ENCODE data around the gene KRT25.
"Not testable (repeated sequence)": the region's sequence is repeated elsewhere in the genome, so short reads cannot be mapped to it uniquely, and the experiment has no call there.

Gene KRT25

DNA sequence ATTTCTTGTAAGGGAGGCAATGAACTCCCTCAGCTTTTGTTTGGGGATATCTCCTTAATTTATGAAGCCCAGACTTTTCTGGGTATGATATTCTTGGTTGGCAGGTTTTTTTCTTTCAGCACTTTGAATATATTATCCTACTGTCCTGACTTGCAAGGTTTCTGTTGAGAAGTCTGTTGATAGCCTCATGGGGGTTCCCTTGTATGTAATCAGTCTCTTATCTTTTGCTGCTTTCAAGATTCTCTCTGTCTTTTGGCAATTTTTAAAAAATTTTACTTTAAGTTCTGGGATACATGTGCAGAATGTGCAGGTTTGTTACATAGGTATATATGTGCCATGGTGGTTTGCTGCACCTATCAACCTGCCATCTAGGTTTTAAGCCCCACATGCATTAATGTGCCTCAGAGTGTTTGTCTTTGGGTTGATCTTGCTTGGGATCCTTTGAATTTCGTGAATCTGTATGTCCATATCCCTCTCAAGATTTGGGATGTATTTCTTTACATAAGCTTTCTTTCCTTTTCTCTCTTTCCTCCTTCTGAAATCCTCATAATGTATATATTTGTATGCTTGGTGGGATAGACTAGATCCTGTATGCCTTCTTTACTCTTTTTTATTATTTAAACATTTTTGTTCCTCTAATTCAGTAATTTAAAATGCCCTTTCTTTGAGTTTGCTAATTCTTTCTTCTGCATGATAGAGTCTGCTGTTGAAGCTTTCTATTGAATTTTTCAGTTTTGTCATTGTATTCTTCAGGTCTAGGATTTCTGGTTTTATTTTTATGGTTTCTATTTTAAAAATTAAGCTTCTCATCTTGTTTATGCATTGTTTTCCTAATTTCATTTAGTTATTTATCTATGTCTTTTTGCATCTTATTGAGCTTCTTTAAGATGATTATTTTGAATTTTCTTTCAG, 5.2 kb upstream of the KRT25 start:
- in situ Hi-C loops (cut with HindIII; ENCODE audit: low sequenced_read_pairs): no loop called here

DNA sequence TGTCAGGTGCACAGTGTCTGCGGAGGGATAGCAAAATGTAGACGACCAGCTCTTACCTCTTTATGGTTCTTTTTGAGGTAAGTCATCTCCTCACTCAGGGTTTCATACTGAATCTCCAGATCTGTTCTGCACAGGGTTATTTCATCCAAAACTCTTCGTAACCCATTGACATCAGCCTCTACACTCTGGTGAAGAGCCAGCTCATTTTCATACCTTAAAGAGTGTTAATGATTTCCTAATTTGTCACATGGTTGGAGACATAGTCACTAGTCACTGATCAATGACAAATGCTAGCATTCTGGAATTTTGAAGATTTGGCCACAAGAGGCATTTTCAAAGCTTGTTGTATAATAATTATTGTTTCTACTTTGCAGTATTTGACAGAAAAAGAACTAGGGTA, 1.3 kb downstream of the KRT25 start:
- in situ Hi-C loops (cut with HindIII; ENCODE audit: low sequenced_read_pairs): no loop called here

DNA sequence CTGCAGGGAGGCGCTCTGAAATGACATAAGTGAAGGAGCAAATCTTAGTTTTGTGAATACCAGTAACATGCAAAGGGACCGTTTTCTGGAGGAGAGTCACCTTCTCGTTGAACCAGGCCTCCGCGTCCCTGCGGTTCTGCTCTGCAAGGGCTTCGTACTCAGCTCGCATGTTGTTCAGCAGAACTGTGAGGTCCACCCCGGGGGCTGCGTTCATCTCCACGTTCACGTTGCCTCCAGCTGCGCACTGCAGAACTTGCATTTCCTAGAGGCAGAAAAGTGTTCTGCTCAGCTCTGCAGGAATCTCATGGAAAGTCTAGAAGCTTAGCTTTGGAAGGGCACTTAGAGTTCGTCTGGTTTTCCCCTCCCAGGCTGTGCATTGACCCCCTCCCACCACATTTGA, 4.1 kb downstream of the KRT25 start:
- in situ Hi-C loops (cut with HindIII; ENCODE audit: low sequenced_read_pairs): no loop called here

DNA sequence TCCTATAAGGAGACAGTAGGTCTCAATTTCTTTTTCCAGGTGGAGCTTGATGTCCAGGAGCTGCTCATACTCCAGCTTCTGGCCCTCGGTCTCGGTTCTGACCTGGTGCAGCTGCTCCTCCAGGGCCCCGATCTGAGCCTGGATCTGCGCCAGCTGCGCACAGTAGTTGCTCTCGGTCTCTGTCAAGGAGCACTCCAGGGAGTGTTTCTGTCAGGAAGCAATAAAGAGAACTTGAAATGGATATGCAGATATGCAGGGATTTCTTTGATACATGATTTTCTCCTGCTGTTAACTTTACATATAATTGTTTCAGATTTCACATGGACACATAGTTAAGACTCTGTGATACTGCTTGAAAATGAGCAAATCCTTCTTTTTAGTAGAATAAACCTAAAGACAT, 4.7 kb downstream of the KRT25 start:
- in situ Hi-C loops (cut with HindIII; ENCODE audit: low sequenced_read_pairs): no loop called here

DNA sequence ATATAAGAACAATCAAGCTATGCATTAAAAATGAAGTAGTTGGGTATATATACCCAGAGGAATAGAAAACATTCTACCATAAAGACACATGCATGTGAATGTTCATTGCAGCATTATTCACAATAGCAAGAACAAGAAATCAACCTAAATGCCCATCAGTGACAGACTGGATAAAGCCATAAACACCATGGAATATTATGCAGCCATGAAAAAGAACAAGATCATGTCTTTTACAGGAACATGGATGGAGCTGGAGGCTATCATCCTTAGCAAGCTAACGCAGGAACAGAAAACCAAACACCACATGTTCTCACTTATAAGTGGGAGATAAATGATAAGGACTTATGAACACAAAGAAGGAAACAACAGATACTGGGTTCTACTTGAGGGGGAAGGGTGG, 6.5 kb downstream of the KRT25 start:
- in situ Hi-C loops (cut with HindIII; ENCODE audit: low sequenced_read_pairs): not testable (repeated sequence)

DNA sequence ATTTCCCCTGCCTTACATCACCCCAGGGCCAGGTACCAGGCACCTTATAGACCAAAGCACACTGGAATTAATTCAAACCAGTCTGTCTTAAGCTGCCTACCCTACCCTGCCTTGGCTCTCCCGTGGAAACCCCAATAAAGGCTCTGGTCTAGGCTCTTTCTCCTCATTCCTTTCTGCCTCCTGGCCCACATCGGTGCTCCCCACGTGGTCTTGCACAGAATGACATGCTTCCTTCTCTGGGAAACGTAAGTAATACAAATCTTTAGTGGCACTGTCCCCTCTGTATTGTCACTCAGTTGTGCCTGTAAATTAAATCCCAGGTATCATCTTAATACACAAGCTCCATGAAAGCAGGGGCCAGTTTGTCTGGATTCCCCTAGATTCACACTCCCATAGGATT, 16.6 kb downstream of the KRT25 start:
- in situ Hi-C loops (cut with HindIII; ENCODE audit: low sequenced_read_pairs): no loop called here

DNA sequence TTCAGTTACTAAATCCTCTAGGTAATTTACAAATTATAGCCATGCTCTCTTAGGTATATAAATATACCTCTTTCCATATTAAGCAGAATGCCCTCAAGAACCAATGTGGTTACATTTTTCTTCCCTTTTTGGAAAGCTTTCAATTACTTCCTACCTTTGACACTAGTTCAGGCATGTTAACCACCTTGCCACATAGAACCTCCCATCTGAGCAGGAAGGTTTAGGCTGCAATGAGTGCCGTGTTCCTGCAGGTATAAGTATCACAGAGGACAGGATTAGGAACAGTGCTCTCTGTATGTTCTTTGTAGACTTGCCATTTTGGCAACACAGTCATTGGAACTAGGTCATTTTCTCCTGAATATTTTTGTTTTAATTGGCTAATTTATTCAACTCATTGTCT, 20.1 kb downstream of the KRT25 start:
- in situ Hi-C loops (cut with HindIII; ENCODE audit: low sequenced_read_pairs): no loop called here

DNA sequence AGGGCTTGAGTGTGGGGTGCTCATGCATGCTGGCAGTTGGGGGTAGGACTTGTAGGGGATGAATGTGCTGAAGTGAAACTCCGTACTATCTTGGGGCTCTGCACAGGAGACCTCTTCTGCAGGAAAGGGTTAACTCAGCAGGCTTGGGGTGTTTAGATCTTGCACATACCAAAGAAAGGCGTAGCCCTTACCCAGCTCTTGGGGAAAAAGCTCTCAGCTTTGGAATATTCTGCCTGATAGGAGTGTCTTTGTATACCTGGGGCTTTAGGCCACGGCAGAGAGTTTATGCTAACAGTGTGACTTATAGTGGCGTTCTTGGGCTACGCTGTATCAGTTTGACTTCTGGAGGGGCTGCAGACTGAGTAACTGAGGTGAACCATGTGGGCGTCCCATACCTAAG, 21.1 kb downstream of the KRT25 start:
- in situ Hi-C loops (cut with HindIII; ENCODE audit: low sequenced_read_pairs): no loop called here

DNA sequence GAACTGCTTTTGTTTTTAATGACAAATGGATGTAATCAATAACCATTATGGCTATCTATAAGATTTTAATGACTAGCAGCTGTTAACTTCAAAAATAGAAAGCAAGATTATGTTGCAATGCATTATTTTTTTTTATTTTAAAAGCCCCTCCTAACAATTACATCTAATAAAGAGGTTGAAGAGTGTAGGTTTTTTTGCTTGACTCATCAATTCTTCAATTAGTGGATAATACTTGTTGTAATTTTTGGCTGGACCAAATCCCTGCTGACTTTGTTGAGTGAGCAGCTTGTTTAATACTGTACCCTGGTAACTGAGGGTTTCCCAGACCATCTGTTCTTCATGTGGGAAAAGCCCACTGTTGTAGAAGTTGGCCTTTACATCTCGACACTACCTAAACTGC, 24.2 kb downstream of the KRT25 start:
- in situ Hi-C loops (cut with HindIII; ENCODE audit: low sequenced_read_pairs): no loop called here

DNA sequence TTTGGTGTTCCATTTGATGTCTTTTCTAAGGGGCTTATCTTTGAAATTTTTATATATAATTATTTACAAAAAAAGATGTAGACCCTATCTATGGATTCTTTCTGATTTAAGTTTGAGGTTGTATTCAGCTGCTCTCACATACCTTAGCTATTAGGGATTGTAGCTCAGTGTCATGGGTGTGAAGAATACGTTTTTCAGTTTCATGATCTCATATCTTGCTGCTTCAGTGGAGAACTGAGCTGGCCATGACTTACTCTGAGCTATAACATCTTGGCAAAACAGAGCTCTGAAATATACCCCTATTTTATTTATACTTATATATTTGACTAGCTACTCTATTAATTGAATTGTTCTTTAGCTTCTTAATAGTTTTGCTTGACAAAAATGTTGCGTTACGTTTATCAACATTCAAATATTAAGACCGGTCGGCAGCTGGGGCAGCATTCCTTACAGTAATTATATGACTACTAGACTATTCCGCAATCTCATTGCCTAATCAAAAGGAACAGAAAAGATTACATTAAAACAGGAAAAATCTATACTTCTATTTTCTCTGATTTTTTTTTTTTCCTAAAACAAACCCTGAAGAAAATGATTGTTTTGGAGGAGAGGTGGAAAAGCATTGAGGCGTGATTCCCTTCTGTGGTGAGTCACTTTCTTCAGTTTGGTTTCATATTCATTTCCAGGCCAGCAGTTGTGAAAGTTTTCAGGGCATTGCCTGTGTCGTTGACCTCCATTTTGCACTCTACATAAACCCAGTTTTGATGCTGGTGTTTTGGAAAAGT, 27.5 kb downstream of the KRT25 start:
- in situ Hi-C loops (cut with HindIII; ENCODE audit: low sequenced_read_pairs): no loop called here

DNA sequence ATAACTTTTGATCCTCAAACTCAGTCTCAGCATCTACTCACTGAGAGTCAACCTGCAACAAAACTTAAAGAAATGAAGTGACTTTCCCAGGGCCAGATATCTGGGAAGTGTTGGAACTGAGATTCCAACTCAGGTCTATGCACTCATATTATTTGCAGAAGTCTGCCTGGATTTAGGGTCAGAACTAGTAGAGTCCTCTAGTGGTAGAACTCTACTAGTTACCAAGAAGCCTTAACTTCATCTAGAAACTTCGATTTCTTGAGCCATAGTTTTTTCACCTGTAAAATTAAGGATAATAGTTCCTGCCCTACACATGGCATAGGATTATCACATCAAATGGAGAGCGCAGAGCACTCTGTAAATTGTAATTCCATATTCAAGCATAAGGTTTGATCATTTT, 28.2 kb downstream of the KRT25 start:
- in situ Hi-C loops (cut with HindIII; ENCODE audit: low sequenced_read_pairs): no loop called here

DNA sequence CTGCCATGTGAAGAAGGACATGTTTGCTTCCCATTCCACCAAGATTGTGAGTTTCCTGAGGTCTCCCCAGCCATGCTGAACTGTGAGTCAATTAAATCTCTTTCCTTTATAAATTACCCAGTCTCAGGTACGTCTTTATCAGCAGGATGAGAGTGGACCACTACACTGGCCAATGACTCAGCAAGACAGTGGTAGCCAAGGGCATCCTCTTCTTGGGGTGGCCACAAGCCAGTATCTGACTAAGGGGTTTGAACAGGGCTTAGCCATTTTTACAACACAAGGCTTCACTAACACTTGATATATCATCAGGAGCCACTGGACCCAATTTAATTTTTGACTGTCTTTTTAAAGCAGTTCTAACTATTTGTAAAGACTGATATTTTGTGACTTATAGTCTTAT, 30.5 kb downstream of the KRT25 start:
- in situ Hi-C loops (cut with HindIII; ENCODE audit: low sequenced_read_pairs): no loop called here

DNA sequence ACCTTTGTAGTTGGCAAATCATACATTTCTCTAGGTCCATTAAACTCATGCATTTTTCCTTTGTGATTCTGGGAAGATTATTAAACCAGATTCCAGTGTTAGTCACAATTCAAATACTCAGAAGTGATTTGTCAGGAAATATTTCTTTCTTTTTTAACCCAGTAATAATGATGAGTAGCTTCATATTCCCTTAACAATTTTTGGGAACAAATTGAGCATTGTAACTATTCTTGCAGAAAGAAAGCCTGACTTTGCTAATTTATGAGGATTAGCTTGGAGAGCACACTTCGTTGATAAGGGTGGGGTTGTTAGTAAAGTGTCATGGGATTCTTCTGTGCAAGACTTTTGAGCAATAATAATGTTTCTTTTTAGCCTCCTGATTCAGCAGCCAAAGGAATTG, 32.9 kb downstream of the KRT25 start:
- in situ Hi-C loops (cut with HindIII; ENCODE audit: low sequenced_read_pairs): no loop called here

DNA sequence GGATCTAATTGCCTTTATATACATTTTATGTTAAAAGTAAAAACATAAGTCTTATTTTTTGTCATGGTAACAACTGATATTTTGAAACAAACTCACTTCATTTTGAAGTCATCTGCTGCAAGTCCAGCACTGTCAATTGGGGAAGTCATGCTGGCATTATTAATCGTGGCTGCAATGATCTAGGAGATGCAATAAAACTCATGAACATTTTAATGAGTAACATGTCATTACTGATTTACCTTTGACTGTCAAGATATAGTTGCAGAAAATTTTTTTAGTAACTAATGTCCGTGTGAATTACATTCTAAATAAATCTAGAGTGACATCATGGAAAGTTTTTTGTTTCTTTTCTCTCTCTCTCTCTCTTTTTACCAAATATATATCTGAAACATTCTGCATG, 34.2 kb downstream of the KRT25 start:
- in situ Hi-C loops (cut with HindIII; ENCODE audit: low sequenced_read_pairs): no loop called here

DNA sequence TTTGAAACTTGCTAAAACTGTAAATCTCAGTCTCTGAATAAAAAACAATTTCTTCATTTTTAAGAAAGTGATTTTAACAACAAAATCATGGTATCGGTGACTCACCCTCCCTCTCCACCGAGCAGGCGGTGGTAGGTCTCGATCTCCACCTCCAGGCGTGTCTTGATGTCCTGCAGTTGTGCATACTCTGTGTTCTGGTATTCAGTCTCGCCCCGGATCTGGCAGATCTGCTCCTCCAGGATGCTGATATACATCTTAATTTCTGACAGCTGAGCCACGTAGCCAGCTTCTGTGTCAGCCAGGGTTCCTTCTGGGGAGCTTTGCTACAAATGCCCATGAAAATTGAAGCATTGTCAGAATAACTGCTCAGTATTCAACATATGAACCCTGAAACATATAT, 36.2 kb downstream of the KRT25 start:
- in situ Hi-C loops (cut with HindIII; ENCODE audit: low sequenced_read_pairs): no loop called here

DNA sequence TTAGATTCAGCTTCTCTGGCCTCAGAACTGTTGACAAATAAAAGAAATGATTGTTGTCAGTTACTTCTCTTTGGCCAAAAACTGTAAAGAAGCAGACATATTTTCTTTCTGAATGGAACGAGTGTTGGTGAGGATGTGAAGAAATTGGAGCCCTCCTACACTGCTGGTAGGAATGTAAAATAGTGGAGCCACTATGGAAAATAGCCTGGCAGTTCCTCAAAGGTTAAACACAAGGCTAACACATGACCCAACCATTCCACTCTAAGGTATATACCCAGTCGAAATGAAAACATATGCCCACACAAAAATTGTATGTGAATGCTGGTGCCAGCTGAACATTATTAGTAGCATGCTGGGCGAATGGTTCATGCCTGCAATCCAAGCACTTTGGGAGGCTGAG, 37.4 kb downstream of the KRT25 start:
- in situ Hi-C loops (cut with HindIII; ENCODE audit: low sequenced_read_pairs): no loop called here

DNA sequence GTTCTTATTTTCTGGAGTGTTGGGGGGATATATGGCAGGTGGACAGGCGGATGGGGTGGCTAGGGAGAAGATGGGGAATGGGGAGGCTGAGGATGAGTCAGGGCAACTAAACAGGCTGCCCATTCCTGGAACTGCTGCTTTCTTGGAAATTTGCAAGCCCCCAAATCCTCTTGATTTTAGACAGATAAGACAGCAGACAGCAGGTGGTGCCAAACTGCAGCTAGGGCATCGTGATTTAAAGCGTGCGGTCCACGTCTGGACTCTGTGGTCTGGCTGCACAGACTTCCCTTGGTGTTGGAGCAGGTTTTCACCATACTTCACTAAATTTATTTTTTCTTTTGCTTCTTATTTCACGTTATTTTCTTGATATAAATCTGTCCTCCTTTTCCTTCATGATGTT, 40.7 kb downstream of the KRT25 start:
- in situ Hi-C loops (cut with HindIII; ENCODE audit: low sequenced_read_pairs): no loop called here

DNA sequence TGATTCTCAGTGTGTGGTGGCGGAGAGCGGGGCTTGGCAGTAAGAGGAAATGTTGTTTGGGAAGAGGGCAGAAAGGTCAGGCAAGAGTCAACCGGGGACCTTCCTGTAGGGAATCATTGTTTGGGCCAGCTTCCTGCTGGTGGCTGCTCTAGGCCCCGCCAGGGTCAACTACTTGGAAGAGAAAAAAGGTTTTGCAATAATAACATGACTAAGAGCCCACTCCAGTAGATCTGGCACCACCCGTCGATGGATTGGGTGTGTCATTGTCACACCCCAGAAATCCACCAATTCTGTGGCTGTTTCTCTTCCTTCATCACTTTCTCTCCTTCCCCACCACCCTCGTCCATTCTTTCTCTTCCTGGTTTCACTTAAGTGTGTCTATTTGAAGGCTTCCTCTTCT, 47.4 kb downstream of the KRT25 start:
- in situ Hi-C loops (cut with HindIII; ENCODE audit: low sequenced_read_pairs): no loop called here

DNA sequence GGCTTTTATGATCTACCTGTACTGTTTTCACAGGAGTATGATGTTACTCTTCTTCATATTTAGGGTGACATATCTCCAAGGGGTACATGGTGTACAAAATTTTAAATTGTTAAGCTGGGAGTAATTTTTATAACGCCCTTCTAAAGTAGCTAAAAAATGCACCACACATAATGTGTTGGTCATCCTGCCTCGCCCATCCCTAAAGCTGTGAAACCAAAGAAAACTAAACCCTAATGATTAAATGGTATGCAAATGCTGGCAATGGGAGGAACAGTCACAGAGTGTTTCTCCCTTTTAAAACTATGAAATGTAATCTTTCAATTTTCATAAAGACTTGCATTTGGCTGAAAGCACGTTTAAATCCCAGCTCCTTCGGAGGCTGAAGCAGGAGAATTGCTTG, 49.5 kb downstream of the KRT25 start:
- in situ Hi-C loops (cut with HindIII; ENCODE audit: low sequenced_read_pairs): no loop called here

DNA sequence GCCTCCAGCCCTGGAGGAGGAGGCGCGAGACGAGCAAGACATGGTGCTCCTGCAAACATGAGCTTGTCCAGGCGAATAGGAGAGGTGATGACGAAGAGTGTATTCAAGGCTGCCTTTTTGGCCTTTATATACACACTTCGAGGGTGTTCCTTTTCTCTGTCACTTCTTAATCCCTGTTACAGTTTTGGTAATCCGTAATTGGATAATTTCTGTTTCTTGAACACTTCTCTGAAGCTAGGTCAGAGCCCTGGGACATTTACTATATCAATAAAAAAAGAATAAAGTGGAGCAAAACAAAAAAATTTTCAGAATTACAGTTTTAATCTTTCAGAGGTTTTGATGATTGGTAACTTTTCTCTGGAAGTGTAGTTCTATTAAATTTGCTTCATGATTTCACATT, 51.5 kb downstream of the KRT25 start, which contains the start of gene KRT24:
TSS of gene KRT24 (minus strand) at position 101 of the 400 bp plus-strand sequence. CDS start at position 42, 59 bp downstream.
- in situ Hi-C loops (cut with HindIII; ENCODE audit: low sequenced_read_pairs): no loop called here

DNA sequence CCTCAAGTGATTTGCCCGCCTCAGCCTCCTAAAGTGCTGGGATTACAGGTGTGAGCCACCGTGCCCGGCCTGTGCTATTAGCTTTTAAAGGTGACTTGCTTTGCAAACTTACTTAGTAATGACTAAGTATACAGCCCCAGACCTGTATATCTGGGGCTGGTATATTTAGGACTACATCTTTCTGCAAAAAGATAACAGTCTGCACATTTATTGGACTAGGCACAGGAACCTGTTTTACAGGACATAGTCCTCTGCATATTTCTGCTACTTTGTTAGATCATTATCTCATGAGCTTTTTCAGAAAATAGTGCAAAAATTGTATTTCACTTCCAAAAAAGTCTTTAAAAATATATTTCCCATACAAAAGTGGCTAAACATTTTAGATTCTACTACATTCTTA, 52.9 kb downstream of the KRT25 start:
- in situ Hi-C loops (cut with HindIII; ENCODE audit: low sequenced_read_pairs): no loop called here

DNA sequence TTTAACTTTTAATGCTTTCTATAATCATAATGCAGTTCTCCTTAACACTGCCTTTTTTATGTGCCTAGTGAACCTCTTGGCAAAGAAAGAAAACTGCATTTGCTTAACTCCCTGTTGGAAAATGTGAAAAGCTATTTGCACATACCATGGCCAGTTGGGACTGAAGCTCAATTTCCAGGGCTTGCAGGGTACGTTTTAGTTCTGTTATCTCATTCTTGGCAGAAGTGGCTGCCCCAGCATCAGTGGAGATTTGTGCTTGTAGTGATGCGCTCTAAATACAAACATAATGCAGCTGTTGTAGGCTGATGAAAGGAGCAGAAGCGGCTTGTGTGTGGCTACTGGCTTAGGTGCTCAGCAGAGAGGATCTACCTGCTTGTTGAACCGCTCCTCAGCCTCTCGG, 55.3 kb downstream of the KRT25 start:
- in situ Hi-C loops (cut with HindIII; ENCODE audit: low sequenced_read_pairs): no loop called here

All from DLD1 (cell line).